OCI-LY7 (cell line): Measurements from ENCODE around the gene SPEN. TPM values are rescaled to one million over a fixed set of nuclear protein-coding genes. Genes with fewer than 3 reads are reported as not detected.

Experiments
- BruUV-seq: library from RNA; stranded (reverse); fragments of 400-500 nt; replicated peaks from 2 replicates; lab custom pipeline; 2021; lab: Mats Ljungman, UMichigan
- CTCF ChIA-PET: fragments of 300-600 bp; sonication (Branson Sonifier 250); formaldehyde crosslinking; loops from one replicate; lab custom pipeline; 2022; ENCODE audit warnings: antibody characterized with exemption; ENCODE audit not compliant: unreplicated experiment; lab: Charles Lee
- POLR2A ChIA-PET: fragments of 300-600 bp; sonication (Branson Sonifier 250); formaldehyde crosslinking; loops from one replicate; lab custom pipeline; 2022; ENCODE audit warnings: antibody characterized with exemption; lab: Charles Lee
- DNase-seq: peaks from one replicate; pipeline ENCODE4 v3.0.0-alpha.2; 2015; ENCODE audit warnings: low spot score
- H2AFZ ChIP-seq: fragments of 200-600 bp; sonication (generic), shearing (Covaris generic); 2 replicates; pipeline ENCODE4 v1.6.1; 2014; ENCODE audit warnings: mild to moderate bottlenecking, antibody characterized with exemption, low read length, moderate library complexity
- H3K27ac ChIP-seq: fragments of 200-600 bp; sonication (generic); 2 replicates; pipeline ENCODE4 v1.5.1; 2014; ENCODE audit warnings: mixed run types, low read depth, mild to moderate bottlenecking, moderate library complexity, low read length, inconsistent platforms; ENCODE audit not compliant: poor library complexity, severe bottlenecking
- H3K36me3 ChIP-seq: fragments of 200-600 bp; sonication (generic); 2 replicates; pipeline ENCODE4 v1.6.1; 2014; ENCODE audit warnings: mild to moderate bottlenecking, antibody characterized with exemption, low read length, moderate library complexity, mixed read lengths; ENCODE audit not compliant: insufficient read depth
- H3K4me1 ChIP-seq: fragments of 200-600 bp; sonication (generic); 2 replicates; pipeline ENCODE4 v1.5.1; 2014; ENCODE audit warnings: mild to moderate bottlenecking, low read length; ENCODE audit not compliant: insufficient read depth, poor library complexity, severe bottlenecking
- H3K4me2 ChIP-seq: fragments of 200-600 bp; sonication (generic); 2 replicates; pipeline ENCODE4 v1.6.1; 2014; ENCODE audit warnings: mild to moderate bottlenecking, low read length
- H3K4me3 ChIP-seq: fragments of 200-600 bp; sonication (generic); 2 replicates; pipeline ENCODE4 v1.5.1; 2014; ENCODE audit warnings: mild to moderate bottlenecking, low read depth, low read length; ENCODE audit not compliant: poor library complexity, severe bottlenecking
- H3K79me2 ChIP-seq: fragments of 200-600 bp; sonication (generic); 2 replicates; pipeline ENCODE4 v1.6.1; 2016; ENCODE audit warnings: low read depth, mild to moderate bottlenecking, low read length, moderate library complexity, mixed read lengths; ENCODE audit not compliant: insufficient read depth
- H3K9me2 ChIP-seq: fragments of 200-600 bp; sonication (generic); 2 replicates; pipeline ENCODE4 v1.6.1; 2016; ENCODE audit warnings: mild to moderate bottlenecking, low read length, mixed read lengths; ENCODE audit not compliant: insufficient read depth
- H3K9me3 ChIP-seq: fragments of 200-600 bp; sonication (generic); 2 replicates; pipeline ENCODE4 v1.6.1; 2014; ENCODE audit warnings: mild to moderate bottlenecking, mixed run types, low read length, mixed read lengths
- H4K20me1 ChIP-seq: fragments of 200-600 bp; sonication (generic); 2 replicates; pipeline ENCODE4 v1.6.1; 2014; ENCODE audit warnings: mild to moderate bottlenecking, antibody characterized with exemption, low read length, moderate library complexity, mixed read lengths; ENCODE audit not compliant: insufficient read depth
- EZH2phosphoT487 ChIP-seq: fragments of 200-600 bp; sonication (generic); IDR thresholded peaks from 2 replicates; pipeline ENCODE4 v1.6.1; 2018; ENCODE audit warnings: low read depth, borderline replicate concordance, mild to moderate bottlenecking, mixed run types, antibody characterized with exemption, low read length, moderate library complexity, mixed read lengths
- intact Hi-C: fragments of 100-400 bp; cut with micrococcal nuclease; formaldehyde crosslinking; loops from one replicate; pipeline ENCODE4 v1.10.0; 2022; ENCODE audit not compliant: unreplicated experiment
- total RNA-seq, 2 experiments: library from RNA; depleted of rRNA in 1 of 2; stranded (reverse); fragments of >200 nt in 1 of 2; shearing (Covaris generic) in 1 of 2; gene quantifications; 2 replicates each; pipeline ENCODE4 v1.2.3, GENCODE V29; 2014 to 2022
- TF ChIP-seq, protein P1 (sequence below): fragments of 200-600 bp; sonication (generic); conservative IDR thresholded peaks from 2 replicates; pipeline ENCODE4 v1.5.1; 2014; ENCODE audit warnings: mild to moderate bottlenecking, antibody characterized with exemption, low read length, moderate library complexity, mixed read lengths

SPEN gene
- total RNA-seq, 2 experiments from 2014 or later: 40.7 to 87.1 TPM

DNA sequence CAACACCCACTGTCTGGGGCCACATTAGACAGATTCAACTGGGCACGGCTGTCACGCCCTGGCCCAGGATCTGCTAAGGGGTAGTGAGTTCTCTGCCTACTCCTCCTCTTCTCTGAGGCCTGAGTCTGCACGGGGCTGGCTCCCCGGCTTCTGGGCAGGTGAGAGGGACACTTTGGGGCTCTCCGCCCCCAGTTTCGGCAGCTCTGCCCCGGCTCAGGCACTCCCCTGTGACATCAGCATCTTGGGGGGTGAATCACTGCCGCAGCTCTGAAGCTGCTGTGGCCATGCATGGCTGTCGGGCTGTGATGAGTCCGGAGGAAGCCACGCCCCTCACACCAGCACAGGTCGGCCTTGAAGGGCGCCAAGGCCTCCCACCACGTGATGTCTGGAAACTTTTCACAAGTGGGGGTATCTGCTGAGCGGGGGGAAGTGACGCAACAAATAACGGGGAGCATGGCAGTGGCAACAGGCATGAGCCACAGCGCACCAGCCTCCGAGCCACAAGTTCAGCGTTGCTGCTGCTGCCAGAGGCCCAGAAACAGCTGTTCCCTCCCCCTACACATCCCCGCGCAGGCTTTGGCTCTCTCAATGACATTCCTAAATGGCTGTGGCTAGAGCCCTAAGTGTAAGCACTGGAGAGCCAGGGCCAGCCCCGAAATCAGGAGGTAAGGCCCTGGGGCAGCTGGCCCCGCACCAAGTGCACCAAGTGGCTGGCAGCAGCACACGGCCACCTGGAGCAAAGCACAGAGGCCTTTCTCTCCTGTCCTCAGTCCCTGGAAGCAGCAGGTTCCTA is 102.1 kb downstream of the SPEN start:
- intact Hi-C loops: loop anchor here (2.0 kb wide), 1 partner anchor 25 kb away; no protein-coding TSS in a partner anchor
- Histone ChIP-seq H3K9me2 (no peaks in the 10 kb centered on the region), H3K36me3 (peaks cover 79% of the 10 kb centered on the region), H3K9me3 (no peaks in the 10 kb centered on the region), H3K79me2 (no peaks in the 10 kb centered on the region; the same call in 1 of the 2 replicates), H3K27ac (no peak overlapping the region), H4K20me1 (0 out of 2 replicates have a peak, but pooled peaks cover 10% of the 10 kb centered on the region), H3K4me2 (peak overlapping the region; percentile 37), H3K4me3 (no peak overlapping the region), H2AFZ (no peak overlapping the region), H3K4me1 (peaks cover 42% of the 10 kb centered on the region)
- ChIA-PET POLR2A (no interaction called here), CTCF (no interaction called here)
- BruUV-seq: no TSS peak
- TF ChIP-seq, protein P1, sequence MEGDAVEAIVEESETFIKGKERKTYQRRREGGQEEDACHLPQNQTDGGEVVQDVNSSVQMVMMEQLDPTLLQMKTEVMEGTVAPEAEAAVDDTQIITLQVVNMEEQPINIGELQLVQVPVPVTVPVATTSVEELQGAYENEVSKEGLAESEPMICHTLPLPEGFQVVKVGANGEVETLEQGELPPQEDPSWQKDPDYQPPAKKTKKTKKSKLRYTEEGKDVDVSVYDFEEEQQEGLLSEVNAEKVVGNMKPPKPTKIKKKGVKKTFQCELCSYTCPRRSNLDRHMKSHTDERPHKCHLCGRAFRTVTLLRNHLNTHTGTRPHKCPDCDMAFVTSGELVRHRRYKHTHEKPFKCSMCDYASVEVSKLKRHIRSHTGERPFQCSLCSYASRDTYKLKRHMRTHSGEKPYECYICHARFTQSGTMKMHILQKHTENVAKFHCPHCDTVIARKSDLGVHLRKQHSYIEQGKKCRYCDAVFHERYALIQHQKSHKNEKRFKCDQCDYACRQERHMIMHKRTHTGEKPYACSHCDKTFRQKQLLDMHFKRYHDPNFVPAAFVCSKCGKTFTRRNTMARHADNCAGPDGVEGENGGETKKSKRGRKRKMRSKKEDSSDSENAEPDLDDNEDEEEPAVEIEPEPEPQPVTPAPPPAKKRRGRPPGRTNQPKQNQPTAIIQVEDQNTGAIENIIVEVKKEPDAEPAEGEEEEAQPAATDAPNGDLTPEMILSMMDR: no peak
- TF ChIP-seq EZH2phosphoT487: no peak
- peak; percentile 60 for DNase-seq

GRCh38 chr1:15950302-15950701 is 102.8 kb downstream of the SPEN start:
- Histone ChIP-seq H2AFZ (no peak overlapping the region), H3K9me2 (no peaks in the 10 kb centered on the region), H3K79me2 (peaks cover 4% of the 10 kb centered on the region; the same call in 1 of the 2 replicates), H3K27ac (no peak overlapping the region), H3K4me1 (peaks cover 42% of the 10 kb centered on the region), H3K4me2 (peak overlapping the region; percentile 37; the same call in 1 of the 2 replicates), H4K20me1 (0 out of 2 replicates have a peak, but pooled peaks cover 10% of the 10 kb centered on the region), H3K4me3 (no peak overlapping the region), H3K9me3 (no peaks in the 10 kb centered on the region), H3K36me3 (peaks cover 79% of the 10 kb centered on the region)
- CTCF ChIA-PET: no interaction called here
- DNase-seq: no peak
- TF ChIP-seq, protein P1: no peak
- no peak for TF ChIP-seq EZH2phosphoT487
- POLR2A ChIA-PET: no interaction called here
- intact Hi-C loops: no loop called here
- no TSS peak for BruUV-seq
